ENCODE data around the gene IL17B.
A peak's percentile ranks its signal among the peaks of the same experiment; 100 is the strongest.

The IL17B gene

GRCh38 chr5:149418910-149419531 is 39.9 kb upstream of the IL17B start:
- no peak overlapping the region for H3K23ac ChIP-seq (ENCODE audit: low read length in 2 of 2)
- H3K9me3 ChIP-seq (ENCODE audit: control insufficient read depth, low read length) = no peaks in the 10 kb centered on the region
- 64% methylated on average over 4 of the region's 6 CpGs for WGBS
- H2BK12ac ChIP-seq (ENCODE audit: low read length in 2 of 2) = peak overlapping the region; percentile 76 to 90
- peak overlapping the region; percentile 82 to 96 for H3K4ac ChIP-seq (ENCODE audit: low read depth in 1 of 2, low read length in 2 of 2)
- H4K8ac ChIP-seq (ENCODE audit: low read length) = no peak overlapping the region
- peaks cover 0 to 38% of the 10 kb centered on the region in 2 experiments for H3K36me3 ChIP-seq (ENCODE audit: control insufficient read depth in 1 of 2, insufficient read depth in 2 of 2, low read depth in 1 of 2, low read length in 2 of 2)
- peak overlapping the region; percentile 39 for H2BK15ac ChIP-seq (ENCODE audit: low read depth, poor library complexity, severe bottlenecking)
- H2AK5ac ChIP-seq (ENCODE audit: low read length, severe bottlenecking) = no peak overlapping the region
- no peak overlapping the region for H2AFZ ChIP-seq (ENCODE audit: low read depth, low read length)
- H2BK5ac ChIP-seq (ENCODE audit: low read depth, low read length, poor library complexity, severe bottlenecking) = no peak overlapping the region
- no peak overlapping the region for H3K4me2 ChIP-seq (ENCODE audit: low read length, poor library complexity, severe bottlenecking)
- H2BK120ac ChIP-seq (ENCODE audit: low read depth, low read length) = peak overlapping the region; percentile 99
- no peaks in the 10 kb centered on the region for H3K27me3 ChIP-seq (ENCODE audit: control insufficient read depth in 1 of 2, insufficient read depth in 1 of 2, low read length in 2 of 2)
- H3K4me3 ChIP-seq (ENCODE audit: insufficient read depth in 1 of 2, low read depth in 1 of 2, low read length in 2 of 2) = no peak overlapping the region
- peaks cover 18% of the 10 kb centered on the region for H3K79me1 ChIP-seq (replicated peaks; ENCODE audit: low read length, poor library complexity, severe bottlenecking)
- peak; percentile 37 for DNase-seq
- peak overlapping the region; percentile 96 to 99 for H3K18ac ChIP-seq (ENCODE audit: low read depth in 1 of 2, low read length in 2 of 2)
- H4K91ac ChIP-seq (ENCODE audit: low read length) = peak overlapping the region; percentile 92
- no peak overlapping the region for H3K14ac ChIP-seq (ENCODE audit: low read length in 2 of 2)
- H3K9ac ChIP-seq (ENCODE audit: low read length) = no peak overlapping the region
- peak overlapping the region; percentile 9 for H3K27ac ChIP-seq (ENCODE audit: low read length, poor library complexity, severe bottlenecking)
- H3K4me1 ChIP-seq (ENCODE audit: control insufficient read depth, insufficient read depth, low read depth, low read length) = peaks cover 62% of the 10 kb centered on the region

GRCh38 chr5:149417711-149418368 is 38.7 kb upstream of the IL17B start:
- peaks cover 61% of the 10 kb centered on the region for H3K4me1 ChIP-seq (ENCODE audit: control insufficient read depth, insufficient read depth, low read depth, low read length)
- WGBS = 55% methylated on average over 9 of the region's 9 CpGs
- no peak overlapping the region for H3K9ac ChIP-seq (ENCODE audit: low read length)
- peak overlapping the region; percentile 99 for H4K91ac ChIP-seq (ENCODE audit: low read length)
- H3K14ac ChIP-seq (ENCODE audit: low read length in 2 of 2) = peak overlapping the region in 1 of 2 experiments; percentile 94
- DNase-seq = peak; percentile 33
- H2AFZ ChIP-seq (ENCODE audit: low read depth, low read length) = no peak overlapping the region
- no peaks in the 10 kb centered on the region for H3K27me3 ChIP-seq (ENCODE audit: control insufficient read depth in 1 of 2, insufficient read depth in 1 of 2, low read length in 2 of 2)
- peaks cover 0 to 38% of the 10 kb centered on the region in 2 experiments for H3K36me3 ChIP-seq (ENCODE audit: control insufficient read depth in 1 of 2, insufficient read depth in 2 of 2, low read depth in 1 of 2, low read length in 2 of 2)
- H3K27ac ChIP-seq (ENCODE audit: low read length, poor library complexity, severe bottlenecking) = no peak overlapping the region
- peak overlapping the region; percentile 91 for H4K8ac ChIP-seq (ENCODE audit: low read length)
- H3K18ac ChIP-seq (ENCODE audit: low read depth in 1 of 2, low read length in 2 of 2) = peak overlapping the region; percentile 97 to 100
- peak overlapping the region; percentile 91 for H2AK5ac ChIP-seq (ENCODE audit: low read length, severe bottlenecking)
- H3K79me1 ChIP-seq (replicated peaks; ENCODE audit: low read length, poor library complexity, severe bottlenecking) = peaks cover 22% of the 10 kb centered on the region
- peak overlapping the region; percentile 90 to 100 for H2BK12ac ChIP-seq (ENCODE audit: low read length in 2 of 2)
- H3K23ac ChIP-seq (ENCODE audit: low read length in 2 of 2) = peak overlapping the region in 1 of 2 experiments; percentile 78
- no peak overlapping the region for H3K4me3 ChIP-seq (ENCODE audit: insufficient read depth in 1 of 2, low read depth in 1 of 2, low read length in 2 of 2)
- H2BK120ac ChIP-seq (ENCODE audit: low read depth, low read length) = peak overlapping the region; percentile 99
- peak overlapping the region; percentile 78 for H2BK15ac ChIP-seq (ENCODE audit: low read depth, poor library complexity, severe bottlenecking)
- H2BK5ac ChIP-seq (ENCODE audit: low read depth, low read length, poor library complexity, severe bottlenecking) = no peak overlapping the region
- H3K4me2 ChIP-seq (ENCODE audit: low read length, poor library complexity, severe bottlenecking) = no peak overlapping the region
- H3K4ac ChIP-seq (ENCODE audit: low read depth in 1 of 2, low read length in 2 of 2) = peak overlapping the region; percentile 96 to 99
- H3K9me3 ChIP-seq (ENCODE audit: control insufficient read depth, low read length) = no peaks in the 10 kb centered on the region

GRCh38 chr5:149416987-149417710 is 38.1 kb upstream of the IL17B start:
- 2% methylated on average over 7 of the region's 8 CpGs for WGBS

More at GRCh38 chr5:149416987-149417710, 38.1 kb upstream of the IL17B start:
- H3K27ac ChIP-seq (ENCODE audit: low read length, poor library complexity, severe bottlenecking) = peak overlapping the region; percentile 31
- H3K9ac ChIP-seq (ENCODE audit: low read length) = no peak overlapping the region
- no peak overlapping the region for H3K4me3 ChIP-seq (ENCODE audit: insufficient read depth in 1 of 2, low read depth in 1 of 2, low read length in 2 of 2)
- peak overlapping the region; percentile 99 for H2BK120ac ChIP-seq (ENCODE audit: low read depth, low read length)
- H2BK12ac ChIP-seq (ENCODE audit: low read length in 2 of 2) = peak overlapping the region; percentile 9 to 82
- H2AFZ ChIP-seq (ENCODE audit: low read depth, low read length) = no peak overlapping the region
- H3K36me3 ChIP-seq (ENCODE audit: control insufficient read depth in 1 of 2, insufficient read depth in 2 of 2, low read depth in 1 of 2, low read length in 2 of 2) = peaks cover 0 to 39% of the 10 kb centered on the region in 2 experiments
- no peak overlapping the region for H3K23ac ChIP-seq (ENCODE audit: low read length in 2 of 2)
- H2BK15ac ChIP-seq (ENCODE audit: low read depth, poor library complexity, severe bottlenecking) = no peak overlapping the region
- H3K4me2 ChIP-seq (ENCODE audit: low read length, poor library complexity, severe bottlenecking) = no peak overlapping the region
- H4K91ac ChIP-seq (ENCODE audit: low read length) = peak overlapping the region; percentile 99
- no peak overlapping the region for H3K14ac ChIP-seq (ENCODE audit: low read length in 2 of 2)
- no peak overlapping the region for H2BK5ac ChIP-seq (ENCODE audit: low read depth, low read length, poor library complexity, severe bottlenecking)
- H2AK5ac ChIP-seq (ENCODE audit: low read length, severe bottlenecking) = peak overlapping the region; percentile 21
- peak overlapping the region in 1 of 2 experiments; percentile 95 for H3K4ac ChIP-seq (ENCODE audit: low read depth in 1 of 2, low read length in 2 of 2)
- no peaks in the 10 kb centered on the region for H3K9me3 ChIP-seq (ENCODE audit: control insufficient read depth, low read length)
- H4K8ac ChIP-seq (ENCODE audit: low read length) = peak overlapping the region; percentile 94
- H3K79me1 ChIP-seq (replicated peaks; ENCODE audit: low read length, poor library complexity, severe bottlenecking) = peaks cover 24% of the 10 kb centered on the region
- H3K27me3 ChIP-seq (ENCODE audit: control insufficient read depth in 1 of 2, insufficient read depth in 1 of 2, low read length in 2 of 2) = no peaks in the 10 kb centered on the region
- peaks cover 58% of the 10 kb centered on the region for H3K4me1 ChIP-seq (ENCODE audit: control insufficient read depth, insufficient read depth, low read depth, low read length)
- peak; percentile 91 for DNase-seq
- H3K18ac ChIP-seq (ENCODE audit: low read depth in 1 of 2, low read length in 2 of 2) = peak overlapping the region; percentile 83 to 90
